Sciatic nerve (tissue), 2 donors: ENCODE results near the gene XXYLT1. TPM values are rescaled to one million over a fixed set of nuclear protein-coding genes. Genes with fewer than 3 reads are reported as not detected.
"Not testable (repeated sequence)": the region's sequence is repeated elsewhere in the genome, so short reads cannot be mapped to it uniquely, and the experiment has no call there.

Experiments used
- ATAC-seq: fragments of 200-7000 bp; cut with Tn5 transposase; one replicate; pipeline ENCODE4 v1.9.1; 2020; ENCODE audit warnings: mild to moderate bottlenecking, moderate library complexity
- DNase-seq: peaks from one replicate; pipeline ENCODE4 v3.0.0-alpha.2; 2020; ENCODE audit warnings: low spot score
- intact Hi-C: fragments of 100-400 bp; cut with DNase I; formaldehyde crosslinking; loops from one replicate; pipeline ENCODE4 v1.14.2; 2022
- total RNA-seq: library from RNA; stranded (reverse); fragmentation: NEBNext Ultra II Directional; extraction: Animal tissue kit (Norgen Biotek cat#: 25700); gene quantifications from one replicate; pipeline ENCODE4 v1.2.1, GENCODE V29; 2021
- donor health status: DM: no; HTN: no; CAD: no.
- donor health status: DM: no; HTN: no; CAD: no.

Gene XXYLT1
- total RNA-seq, 1 donor from 2014 or later: 11.0 TPM

DNA sequence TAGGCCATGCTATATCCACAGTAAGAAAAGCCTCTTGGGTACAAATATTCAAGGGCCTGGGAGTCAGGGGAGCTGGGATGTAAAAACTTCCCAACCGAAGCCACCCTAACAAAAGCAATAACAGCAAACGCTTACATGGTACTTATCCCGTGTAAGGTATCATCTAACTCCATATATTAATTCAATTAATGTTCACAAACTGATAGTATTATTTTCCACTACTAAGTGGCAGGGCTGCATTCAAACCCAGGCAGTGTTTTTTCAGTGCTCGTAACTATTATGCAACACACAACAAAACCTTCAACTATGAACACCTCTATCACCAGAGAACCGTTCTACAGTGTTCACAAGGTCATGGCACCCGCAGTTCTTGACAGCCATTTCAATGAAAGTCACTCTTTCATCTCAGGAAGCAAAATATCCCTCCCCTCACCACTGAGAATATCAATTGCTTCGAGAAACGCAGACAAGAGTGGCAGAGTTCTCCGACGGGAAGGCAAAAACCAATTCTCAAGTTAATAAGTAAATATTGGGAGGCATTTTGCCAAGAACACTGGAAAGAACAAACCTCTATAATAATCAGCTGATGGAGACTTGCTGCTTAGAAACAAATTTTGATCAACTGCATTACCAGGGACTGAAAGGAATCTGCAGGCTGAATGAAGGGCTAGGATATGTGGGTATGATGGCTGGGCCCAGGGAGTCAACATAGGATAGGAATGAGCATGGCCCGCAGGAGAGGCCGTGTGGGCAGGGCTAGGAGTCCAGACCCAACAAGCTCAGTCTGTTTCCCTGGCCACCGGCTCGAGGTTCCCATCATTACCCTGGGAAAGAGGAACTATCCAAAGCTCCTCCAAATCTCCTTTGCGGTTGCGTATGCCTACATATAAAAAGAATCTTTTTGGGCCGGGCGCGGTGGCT is 72.3 kb downstream of the XXYLT1 start:
- no peak for DNase-seq
- intact Hi-C loops: no loop called here
- ATAC-seq: no peak

DNA sequence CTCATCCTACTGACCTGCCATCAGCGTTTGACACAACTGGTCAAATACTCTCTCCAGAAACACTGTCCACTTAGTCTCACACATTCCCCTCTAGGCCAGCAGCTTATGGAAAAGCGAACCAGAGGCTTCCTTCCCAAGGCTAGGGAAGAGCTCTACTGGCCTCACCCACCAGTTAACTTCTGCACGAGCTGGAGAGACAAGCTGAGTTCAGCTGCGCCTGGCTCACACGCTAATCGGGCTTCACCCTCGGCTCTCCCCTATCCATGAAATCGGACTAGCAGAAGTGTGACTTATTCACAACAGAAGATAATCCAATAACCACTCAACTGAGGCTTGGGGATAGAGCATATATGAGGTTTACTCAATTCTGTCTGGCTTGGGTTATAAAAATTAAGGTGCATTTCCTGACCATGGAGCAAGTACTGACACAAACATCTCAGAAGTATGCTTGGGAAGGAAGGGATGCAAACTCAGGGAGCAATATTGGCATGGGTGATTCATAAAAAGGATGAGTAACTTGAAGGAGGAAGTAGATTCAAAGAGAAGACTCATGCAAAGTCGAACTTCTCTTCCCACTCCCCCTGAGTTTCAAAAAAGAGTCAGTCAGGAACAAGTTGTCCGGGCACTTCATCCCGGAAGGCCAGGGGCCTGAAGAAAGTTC is 73.1 kb downstream of the XXYLT1 start:
- ATAC-seq: no peak
- intact Hi-C loops: no loop called here
- no peak for DNase-seq

DNA sequence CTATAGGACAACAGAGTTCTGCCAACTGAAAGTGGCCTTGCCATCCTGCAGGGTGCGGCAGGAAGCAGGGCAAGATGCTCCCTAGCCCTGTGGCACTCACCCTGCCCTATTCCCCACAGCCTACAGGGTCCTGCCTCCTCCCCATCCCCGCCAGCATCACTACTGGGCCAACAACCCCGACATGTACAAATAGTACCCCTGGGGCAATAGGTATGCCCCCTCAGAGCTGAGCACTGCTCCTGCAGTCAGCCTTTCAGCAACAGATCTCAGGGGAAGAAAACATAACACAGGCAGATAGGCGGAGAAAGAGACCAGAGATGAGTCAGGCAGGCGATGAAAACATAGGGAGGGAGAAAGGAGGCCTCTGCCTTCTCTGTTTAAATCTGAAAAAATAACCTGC is 74.7 kb downstream of the XXYLT1 start:
- ATAC-seq (peak; percentile 85), DNase-seq (no peak)
- intact Hi-C loops: no loop called here

DNA sequence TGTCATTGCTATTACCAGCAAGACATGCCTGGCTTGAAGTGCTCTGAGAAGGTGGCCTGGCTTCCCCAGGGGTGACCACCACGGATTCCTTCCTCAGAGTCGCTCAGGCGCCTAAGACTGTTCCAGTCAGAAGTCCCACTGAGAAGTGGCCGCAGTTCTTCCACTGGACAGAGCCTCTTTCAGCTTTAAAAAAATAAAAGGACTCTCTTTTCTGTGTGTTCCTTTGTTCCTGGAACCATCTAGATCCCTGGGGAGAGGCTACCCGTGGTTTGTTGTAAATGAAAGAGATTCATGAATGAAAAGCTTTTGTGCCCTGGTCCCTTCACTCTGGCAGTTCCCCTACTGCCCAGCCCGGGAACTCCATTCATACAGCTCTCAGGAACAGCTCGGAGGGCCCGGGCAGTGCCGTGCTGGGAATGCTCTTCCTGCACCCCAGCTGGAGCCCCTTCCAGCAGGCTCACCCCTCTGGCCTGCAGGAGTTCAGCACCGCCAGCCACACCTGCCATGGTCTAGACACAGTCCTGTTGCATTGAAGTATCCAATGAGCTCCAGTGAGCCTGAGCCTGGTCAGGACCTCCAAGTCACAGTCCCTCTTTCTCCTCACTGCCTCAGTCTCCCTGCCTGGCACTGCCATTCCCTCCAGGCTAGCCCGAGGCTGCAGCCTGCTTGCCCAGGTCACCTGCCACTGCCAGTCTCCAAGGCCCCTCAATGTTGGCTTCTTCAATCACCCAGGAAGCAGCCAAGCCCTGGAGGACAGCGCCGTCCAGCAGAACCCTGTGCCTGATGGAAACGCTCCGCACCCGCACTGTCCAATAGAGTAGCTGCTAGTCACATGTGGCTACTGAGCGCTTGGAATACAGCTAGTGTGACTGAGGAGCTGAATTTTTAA is 75.4 kb downstream of the XXYLT1 start:
- DNase-seq (no peak), ATAC-seq (peak; percentile 86)
- intact Hi-C loops: no loop called here

DNA sequence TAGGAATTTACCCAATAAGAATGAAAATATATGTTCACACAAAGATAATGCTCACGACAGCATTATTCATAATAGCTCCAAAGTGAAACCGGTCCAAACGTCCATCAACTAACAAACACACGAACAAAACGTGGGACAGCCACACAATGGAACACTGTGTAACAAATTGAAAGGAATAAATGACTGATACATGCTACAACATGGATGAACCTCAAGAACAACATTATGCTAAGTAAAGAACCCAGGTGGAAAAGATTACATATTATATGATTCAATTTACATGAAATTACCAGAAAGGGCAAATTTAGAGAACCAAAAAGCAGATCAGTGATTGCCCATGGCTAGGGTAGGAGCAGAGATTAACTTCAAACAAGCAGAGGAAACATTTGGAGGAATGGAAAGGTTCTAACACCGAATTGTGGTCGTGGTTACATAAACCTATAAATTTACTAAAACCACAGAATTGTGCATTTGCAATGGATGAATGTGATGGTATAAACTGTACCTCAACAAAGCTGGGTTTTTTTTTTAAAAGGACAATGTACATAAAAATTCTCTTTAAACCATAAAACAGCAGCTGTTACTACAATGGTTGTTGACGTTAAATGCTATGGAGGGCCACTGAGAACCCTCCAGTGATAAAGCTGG is 76.3 kb downstream of the XXYLT1 start:
- DNase-seq (no peak), ATAC-seq (no peak)
- intact Hi-C loops: no loop called here

DNA sequence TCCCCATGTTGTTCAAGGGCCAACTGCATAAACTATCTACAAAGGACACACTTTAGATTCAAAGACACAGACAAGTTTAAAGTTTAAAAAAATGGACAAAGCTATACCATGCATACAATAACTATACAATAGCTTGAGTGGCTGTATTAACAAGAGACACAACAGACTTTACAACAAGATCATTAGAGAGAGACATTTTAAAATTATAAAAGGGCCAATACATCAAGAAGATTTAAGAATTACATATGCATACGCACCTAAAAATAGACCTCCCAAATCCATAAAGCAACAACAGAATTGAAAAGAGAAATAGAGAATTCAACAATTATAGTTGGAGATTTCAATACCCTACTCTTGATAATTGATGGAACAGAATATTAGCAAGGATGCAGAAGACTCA is 79.4 kb downstream of the XXYLT1 start:
- intact Hi-C loops: no loop called here
- ATAC-seq (no peak), DNase-seq (no peak)

DNA sequence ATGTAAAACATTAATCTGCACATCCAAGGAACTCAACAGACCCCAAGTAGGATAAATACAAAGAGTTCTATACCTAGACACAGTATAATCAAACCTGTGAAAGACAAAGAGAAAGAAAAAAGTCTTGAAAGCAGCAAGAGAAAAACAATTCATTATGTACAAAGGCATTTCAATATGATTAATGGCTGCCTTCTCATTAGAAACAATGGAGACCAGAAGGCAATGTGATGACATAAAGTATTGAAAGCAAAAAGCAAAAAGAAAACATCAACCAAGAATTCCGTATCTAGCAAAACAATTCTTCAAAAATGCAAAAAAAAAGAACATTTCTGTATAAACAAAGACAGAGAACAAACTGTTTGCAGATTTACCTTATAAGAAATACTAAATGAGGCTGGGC is 81.1 kb downstream of the XXYLT1 start:
- no peak for DNase-seq
- intact Hi-C loops: no loop called here
- ATAC-seq: no peak

DNA sequence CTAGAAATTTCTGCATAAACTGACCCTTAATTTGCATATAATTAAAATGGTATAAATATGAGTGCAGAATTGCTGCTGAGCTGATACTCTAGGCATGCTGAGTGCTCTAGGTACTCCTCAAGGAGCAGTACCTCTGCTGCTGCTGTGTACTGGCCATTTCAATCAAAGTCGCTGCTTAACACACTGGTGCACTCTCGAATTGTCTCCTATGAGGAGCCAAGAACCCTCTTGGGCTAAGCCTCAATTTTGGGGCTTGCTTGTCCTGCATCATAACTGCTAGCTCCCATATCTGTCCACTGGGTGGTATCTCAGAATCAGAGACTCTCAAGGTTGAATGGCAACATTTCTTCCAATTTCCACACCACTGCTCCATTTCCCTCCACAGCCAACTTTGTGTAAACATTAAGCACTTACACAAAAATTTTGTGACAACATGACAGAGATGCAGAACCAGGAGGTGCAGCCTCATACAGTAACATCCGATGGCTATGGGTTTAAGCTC is 82.5 kb downstream of the XXYLT1 start:
- DNase-seq: no peak
- intact Hi-C loops: no loop called here
- no peak for ATAC-seq

DNA sequence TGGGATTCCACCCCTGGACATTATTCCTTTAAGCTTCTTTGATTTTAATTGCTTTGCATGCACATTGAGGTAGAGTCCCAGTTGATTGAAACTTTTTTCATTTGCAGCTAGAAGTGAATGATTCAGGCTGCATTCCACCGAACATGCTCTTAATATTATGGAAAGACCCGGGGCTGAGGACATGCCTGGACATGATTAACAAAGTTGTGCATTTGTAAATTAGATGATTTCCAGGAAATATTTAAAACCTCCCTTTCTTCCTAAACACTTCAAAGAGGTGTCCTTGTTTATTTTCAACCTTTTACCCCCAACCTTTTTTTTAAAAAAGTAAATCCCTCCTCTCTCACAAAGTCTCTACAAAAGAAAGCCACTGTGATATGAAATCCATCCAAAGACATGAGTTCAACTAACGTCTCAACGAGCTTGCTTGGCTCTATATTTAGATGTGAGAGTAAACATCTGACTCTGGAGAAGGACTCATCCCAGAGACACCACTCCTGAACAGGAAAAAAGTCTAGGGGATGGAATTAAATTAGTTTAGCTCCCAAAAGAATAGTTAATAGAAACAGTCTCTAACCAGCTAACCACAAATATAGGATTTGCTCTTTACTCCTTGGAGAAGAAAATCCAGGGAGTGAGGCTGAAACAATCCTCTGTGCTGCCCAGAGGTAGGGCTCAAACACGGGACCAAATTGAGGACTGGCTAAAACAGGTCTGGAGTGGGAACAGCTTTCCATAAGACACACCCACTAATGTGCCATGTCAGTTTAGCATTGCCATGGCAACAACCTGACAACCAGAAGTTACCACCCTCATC is 83.1 kb downstream of the XXYLT1 start:
- no peak for DNase-seq
- intact Hi-C loops: no loop called here
- ATAC-seq: no peak

DNA sequence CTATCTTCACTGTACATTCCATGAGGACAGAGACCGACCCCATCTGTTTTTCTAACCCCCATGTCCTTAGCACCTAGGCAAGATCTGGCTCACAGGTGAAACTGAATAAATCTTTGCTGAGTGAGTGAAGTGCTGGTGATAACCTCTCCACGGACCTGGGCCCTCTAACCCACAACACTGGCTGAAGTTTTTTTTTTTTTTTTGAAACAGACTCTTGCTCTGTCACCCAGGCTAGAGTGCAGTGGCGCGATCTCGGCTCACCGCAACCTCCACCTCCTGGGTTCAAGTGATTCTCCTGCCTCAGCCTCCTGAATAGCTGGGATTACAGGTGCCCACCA is 84.3 kb downstream of the XXYLT1 start:
- intact Hi-C loops, DNase-seq, ATAC-seq: not testable (repeated sequence)

DNA sequence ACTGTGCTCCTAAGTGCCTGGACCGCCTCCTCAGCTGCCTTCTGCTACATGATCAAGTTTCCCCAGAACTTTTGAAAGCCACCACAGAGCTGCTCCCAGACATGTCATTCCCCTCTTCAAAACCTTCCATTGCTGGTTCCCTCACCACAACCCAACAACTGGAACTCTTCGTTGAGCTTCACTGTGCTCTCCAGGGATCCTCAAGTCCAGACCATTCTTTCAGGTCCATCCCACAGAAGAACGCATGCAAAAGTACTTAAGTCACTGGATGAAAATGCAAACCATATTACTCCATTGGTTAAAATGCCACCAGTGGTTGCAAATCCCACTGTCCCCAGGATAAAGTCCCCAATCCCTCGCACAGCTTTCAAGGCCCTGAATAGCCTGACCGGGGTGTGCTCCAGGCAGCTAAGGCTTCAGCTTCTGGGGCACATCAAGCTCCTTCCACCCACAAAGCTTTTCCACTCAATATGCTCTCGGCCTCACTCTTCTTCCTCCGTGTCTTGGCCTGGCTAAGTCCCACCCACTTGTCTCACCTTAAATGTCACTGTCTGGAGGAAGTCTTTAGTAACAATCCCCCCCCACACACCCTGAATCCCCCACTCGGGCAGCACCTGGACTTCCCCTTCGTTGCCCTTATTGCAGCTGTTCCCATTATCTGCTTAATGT is 84.8 kb downstream of the XXYLT1 start:
- intact Hi-C loops: no loop called here
- ATAC-seq: no peak
- no peak for DNase-seq

DNA sequence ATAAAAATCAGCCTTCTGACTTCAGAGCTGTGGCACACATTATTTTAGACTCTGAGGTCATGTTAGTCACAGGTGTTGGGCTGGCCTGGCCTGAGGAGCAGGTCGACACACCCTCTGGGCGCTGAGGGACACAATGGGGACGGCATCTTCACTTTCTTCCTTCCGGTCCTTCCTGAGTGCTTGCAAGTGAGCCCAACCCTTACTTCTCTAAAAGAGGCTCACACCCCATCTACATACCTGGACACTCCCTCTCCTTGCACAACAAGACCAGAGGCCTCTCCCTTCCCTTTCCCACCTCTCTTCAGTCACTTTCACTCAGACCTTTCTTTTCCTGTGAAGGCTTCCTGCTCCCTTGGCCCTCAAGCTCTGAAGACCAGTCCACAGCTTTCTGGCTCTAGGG is 85.4 kb downstream of the XXYLT1 start:
- DNase-seq: no peak
- intact Hi-C loops: no loop called here
- ATAC-seq: no peak

DNA sequence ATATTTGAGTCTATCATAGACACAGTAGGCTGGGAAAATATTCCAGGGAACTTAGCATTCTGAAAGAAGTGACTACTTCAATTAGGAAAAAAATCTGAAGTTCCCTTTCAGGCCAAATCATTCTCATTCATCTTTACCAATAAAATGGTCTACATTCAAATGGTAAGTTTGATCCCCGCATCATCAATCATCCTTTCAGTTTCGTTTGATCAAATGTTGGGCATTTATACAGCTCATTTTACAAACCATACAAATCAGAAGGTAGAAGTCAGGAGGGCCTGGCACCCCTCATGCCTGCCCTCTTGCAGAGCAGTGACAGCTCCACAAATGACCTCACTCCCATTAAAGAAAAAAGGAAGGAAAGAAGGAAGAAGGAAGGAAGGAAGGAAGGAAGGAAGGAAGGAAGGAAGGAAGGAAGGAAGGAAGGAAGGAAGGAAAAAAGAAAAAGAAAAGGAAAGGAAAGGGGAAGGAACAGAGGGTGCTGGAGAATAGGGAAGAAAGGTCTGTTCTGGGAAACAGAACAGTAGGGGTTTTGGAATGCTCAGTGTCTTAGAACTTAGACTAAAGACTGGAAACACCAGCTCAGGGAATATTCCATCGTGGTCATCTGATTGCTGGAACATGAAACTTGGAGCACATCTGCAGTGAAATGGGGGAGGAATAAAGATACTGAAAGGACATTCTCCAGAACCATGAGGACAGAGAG is 86.1 kb downstream of the XXYLT1 start:
- ATAC-seq (no peak), DNase-seq (no peak)
- intact Hi-C loops: no loop called here

DNA sequence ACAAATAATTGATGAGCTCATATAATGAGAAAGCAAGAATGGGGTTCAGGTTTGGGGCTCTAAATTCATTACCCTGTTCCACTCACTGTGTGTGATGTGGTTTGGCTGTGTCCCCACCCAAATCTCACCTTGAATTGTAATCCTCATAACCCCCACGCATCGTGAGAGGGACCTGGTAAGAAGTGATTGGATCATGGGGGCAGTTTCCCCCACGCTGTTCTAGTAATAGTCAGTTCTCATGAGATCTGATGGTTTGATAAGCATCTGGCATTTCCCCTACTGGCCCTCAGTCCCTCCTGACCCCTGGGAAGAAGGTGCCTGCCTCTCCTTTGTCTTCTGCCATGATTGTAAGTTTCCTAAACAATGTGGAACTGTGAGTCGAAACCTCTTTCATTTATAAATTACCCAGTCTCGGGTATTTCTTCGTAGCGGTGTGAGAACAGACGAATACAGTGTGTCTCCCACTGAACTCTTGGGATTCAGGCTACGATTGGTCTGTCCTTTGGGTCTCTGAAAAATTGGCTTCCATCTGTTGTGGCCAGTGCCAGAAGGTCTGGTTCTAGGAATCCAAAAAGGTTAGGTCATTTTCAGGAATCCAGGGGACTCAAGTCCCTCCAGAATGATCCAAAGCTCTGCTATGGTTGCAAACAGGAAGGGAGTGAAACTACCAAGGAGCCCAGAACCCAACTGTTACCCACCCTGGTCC is 87.7 kb downstream of the XXYLT1 start:
- intact Hi-C loops: no loop called here
- DNase-seq (no peak), ATAC-seq (no peak)

DNA sequence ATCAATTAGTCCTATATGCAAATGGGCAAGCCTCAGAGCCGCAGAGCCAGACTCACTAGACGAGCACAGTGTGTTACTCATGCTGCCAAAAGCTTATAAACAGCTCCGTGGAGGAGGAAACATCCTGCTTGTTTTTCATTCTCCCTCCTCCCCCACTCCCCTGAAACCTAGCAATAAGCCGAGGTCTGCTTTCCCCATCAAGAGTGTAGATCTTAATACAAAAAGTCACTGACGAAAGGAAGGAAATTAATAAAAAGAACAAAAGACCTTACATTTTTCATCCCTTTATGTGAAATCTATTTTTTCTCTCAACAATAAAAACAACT is 88.5 kb downstream of the XXYLT1 start:
- no peak for DNase-seq
- ATAC-seq: peak; percentile 59
- intact Hi-C loops: no loop called here

DNA sequence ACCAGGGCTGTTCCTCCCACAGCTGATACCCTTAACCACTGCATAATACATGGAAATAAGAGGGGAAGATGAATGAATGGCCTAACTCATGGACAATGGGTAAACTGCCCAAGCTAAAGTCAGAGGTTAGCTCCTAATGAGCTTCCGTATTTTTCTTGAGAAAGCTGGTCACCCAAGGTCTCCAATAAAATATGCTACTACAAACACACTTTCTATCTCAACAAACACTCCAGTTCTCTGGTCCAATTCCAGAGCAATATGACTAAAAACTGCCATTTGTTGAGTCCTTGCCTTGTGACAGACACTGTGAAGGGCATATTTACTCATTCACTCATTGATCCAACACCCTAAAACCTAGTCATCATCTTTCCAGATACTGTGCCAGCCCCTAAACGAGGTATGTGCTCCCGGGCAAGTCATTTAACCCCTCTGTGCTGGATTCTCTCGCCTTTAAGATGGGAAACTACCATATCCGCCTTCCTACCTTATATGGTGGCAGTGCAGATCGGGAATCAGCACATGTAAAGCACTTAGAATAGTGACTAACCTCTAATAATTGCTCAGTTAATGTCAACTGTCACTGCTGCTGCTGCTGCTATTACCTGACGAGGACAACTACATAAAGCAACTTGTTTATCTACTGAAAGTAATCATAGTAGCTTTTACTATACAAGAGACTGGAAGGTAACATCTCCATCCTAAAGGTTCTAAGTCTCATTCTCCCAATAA is 89.1 kb downstream of the XXYLT1 start:
- no peak for DNase-seq
- ATAC-seq: no peak

More for the DNA sequence above, 89.1 kb downstream of the XXYLT1 start:
- intact Hi-C loops: no loop called here
